Adrenal gland (tissue), 12 donors: ENCODE results near the gene ATRN. TPM values are rescaled to one million over a fixed set of nuclear protein-coding genes. Genes with fewer than 3 reads are reported as not detected.

Experiments used
- DNase-seq, 7 donors: peaks; one replicate each; pipeline ENCODE4 v3.0.0-alpha.2; 2019 to 2020
- H3K27ac ChIP-seq, 5 donors: fragments of 200-600 bp; sonication (generic) in 4 of 5; 1 replicate in 3 of 5; 2 replicates in 2 of 5; pipeline versions ENCODE4 v1.5.1 to v1.8.0; 2016 to 2020; ENCODE audit warnings: mild to moderate bottlenecking in 1 of 5
- H3K27me3 ChIP-seq: fragments of 200-600 bp; 2 replicates; pipeline ENCODE4 v1.8.0; 2021
- H3K36me3 ChIP-seq, 2 donors: fragments of 200-600 bp; replicated peaks in 1 of 2; 1 replicate in 1 of 2; 2 replicates in 1 of 2; pipeline versions ENCODE4 v1.5.1 to v1.8.0; 2018 to 2022
- H3K4me1 ChIP-seq, 2 donors: fragments of 200-600 bp; replicated peaks in 1 of 2; 1 replicate in 1 of 2; 2 replicates in 1 of 2; pipeline versions ENCODE4 v1.5.1 to v1.8.0; 2018 to 2021
- H3K4me3 ChIP-seq, 4 donors: fragments of 200-600 bp; sonication (generic) in 3 of 4; one replicate each; pipeline ENCODE4 v1.5.1; 2016 to 2018
- H3K9me3 ChIP-seq, 3 donors: fragments of 200-600 bp; sonication (generic) in 1 of 3; replicated peaks in 1 of 3; 1 replicate in 2 of 3; 2 replicates in 1 of 3; pipeline versions ENCODE4 v1.5.1 to v1.8.0; 2016 to 2021
- CTCF ChIP-seq, 6 experiments: fragments of 450-650 bp in 4 of 6; fragments of 200-600 bp in 2 of 6; sonication (generic) in 1 of 6; IDR thresholded peaks; 1 replicate in 5 of 6; 2 replicates in 1 of 6; pipeline versions ENCODE4 v1.5.1 to v1.8.0; 2016 to 2021; ENCODE audit warnings: antibody characterized with exemption in 6 of 6, mild to moderate bottlenecking in 2 of 6, moderate library complexity in 1 of 6
- POLR2A ChIP-seq, 2 donors: fragments of 450-650 bp; IDR thresholded peaks; one replicate each; pipeline ENCODE4 v1.6.1; 2017; ENCODE audit warnings: antibody characterized with exemption in 2 of 2, mild to moderate bottlenecking in 2 of 2, moderate library complexity in 1 of 2
- WGBS, 4 donors: extraction: QIAGEN DNeasy Blood & Tissue Kit in 2 of 4; methylation state at CpG; one replicate each; pipeline versions ENCODE4 v1.1.5 to v1.1.7; 2013 to 2017; 5-methylcytosine and 5-hydroxymethylcytosine counted together
- intact Hi-C, 2 donors: fragments of 100-400 bp; cut with DNase I; formaldehyde crosslinking; loops; one replicate each; pipeline versions ENCODE4 v1.14.1 to v1.15.0; 2022 to 2023
- polyA plus RNA-seq, 3 donors: library from polyadenylated mRNA; stranded (reverse); fragments of 200-250 nt in 2 of 3; fragments of 350-450 nt in 1 of 3; fragmentation: Illumina TruSeq in 1 of 3; extraction: RNeasy Lipid Tissue Mini Kit (QIAGEN cat#74804) in 1 of 3; gene quantifications; one replicate each; pipeline ENCODE4 v1.2.3, GENCODE V29; 2013 to 2014
- total RNA-seq, 9 donors: library from RNA; depleted of rRNA in 4 of 9; stranded (reverse); fragments of >200 nt in 4 of 9; fragments of 120-200 nt in 1 of 9; fragmentation: NEBNext Ultra II Directional in 1 of 9; extraction: Animal tissue kit (Norgen Biotek cat#: 25700) in 1 of 9; gene quantifications; one replicate each; pipeline versions ENCODE4 v1.1.0 to v1.2.4, GENCODE V29; 2013 to 2023
- donor health status: healthy with polysubstance abuse.
- donor health status: Bipolar disorder and iron deficiency.
- donor health status: DM: yes; HTN: yes; CAD: no.
- donor health status: DM: no; HTN: no; CAD: no.
- donor health status: DM: no; HTN: no; CAD: no.
- donor health status: DM: yes; HTN: yes; CAD: no.

ATRN gene
- total and polyA plus RNA-seq, 12 donors = 6.2 to 81.1 (median 51.6) TPM

- WGBS, 4 donors = 72 to 88% (median 77%) methylated on average over 3 of the region's 3 CpGs
- no peak overlapping the region for H3K4me3 ChIP-seq
These were observed 86.5 kb downstream of the ATRN start for GRCh38 chr20:3557237-3557785.

GRCh38 chr20:3559231-3559630, 88.4 kb downstream of the ATRN start:
- intact Hi-C loops = no loop called here

More at GRCh38 chr20:3557237-3557785, 86.5 kb downstream of the ATRN start:
- TF ChIP-seq CTCF (IDR thresholded peaks at IDR 0.05) (no peak), POLR2A (IDR thresholded peaks at IDR 0.05) (no peak)
- intact Hi-C loops = no loop called here
- no peaks in the 10 kb centered on the region for H3K27me3 ChIP-seq
- H3K4me1 ChIP-seq = peaks cover 0 to 5% of the 10 kb centered on the region in 2 donors
- H3K27ac ChIP-seq = peak overlapping the region in 1 of 5 donors; percentile 4
- peaks cover 0 to 4% of the 10 kb centered on the region in 2 donors for H3K36me3 ChIP-seq
- no peaks in the 10 kb centered on the region for H3K9me3 ChIP-seq
- no peak for DNase-seq

GRCh38 chr20:3559637-3560036, 88.8 kb downstream of the ATRN start:
- Histone ChIP-seq H3K27ac (no peak overlapping the region), H3K9me3 (no peaks in the 10 kb centered on the region), H3K27me3 (no peaks in the 10 kb centered on the region), H3K36me3 (peaks cover 0 to 4% of the 10 kb centered on the region in 2 donors), H3K4me1 (peaks cover 0 to 5% of the 10 kb centered on the region in 2 donors), H3K4me3 (no peak overlapping the region)
- intact Hi-C loops = loop anchor here in 1 of 2 donors (10.0 kb wide), 1 partner anchor 75 kb away; no protein-coding TSS in a partner anchor
- DNase-seq = no peak
- TF ChIP-seq POLR2A (IDR thresholded peaks at IDR 0.05) = no peak
- 82 to 95% (median 90%) methylated on average over 1 of the region's 1 CpG for WGBS, 4 donors

More at GRCh38 chr20:3559231-3559630, 88.4 kb downstream of the ATRN start:
- no peak for TF ChIP-seq CTCF (IDR thresholded peaks at IDR 0.05)
- no peak for TF ChIP-seq POLR2A (IDR thresholded peaks at IDR 0.05)
- WGBS, 4 donors = 31 to 50% (median 39%) methylated on average over 1 of the region's 1 CpG
- H3K4me1 ChIP-seq = peaks cover 0 to 5% of the 10 kb centered on the region in 2 donors
- peaks cover 0 to 4% of the 10 kb centered on the region in 2 donors for H3K36me3 ChIP-seq
- no peak overlapping the region for H3K27ac ChIP-seq
- H3K9me3 ChIP-seq = no peaks in the 10 kb centered on the region
- H3K27me3 ChIP-seq = no peaks in the 10 kb centered on the region
- DNase-seq = no peak
- no peak overlapping the region for H3K4me3 ChIP-seq

GRCh38 chr20:3560162-3560561, 89.3 kb downstream of the ATRN start:
- H3K27ac ChIP-seq = no peak overlapping the region
- no peak for TF ChIP-seq CTCF (IDR thresholded peaks at IDR 0.05)
- TF ChIP-seq POLR2A (IDR thresholded peaks at IDR 0.05) = no peak
- H3K4me3 ChIP-seq = no peak overlapping the region
- DNase-seq = no peak
- H3K9me3 ChIP-seq = no peaks in the 10 kb centered on the region
- H3K36me3 ChIP-seq = peaks cover 0 to 4% of the 10 kb centered on the region in 2 donors
- H3K27me3 ChIP-seq = no peaks in the 10 kb centered on the region
- 89 to 92% (median 90%) methylated on average over 3 of the region's 3 CpGs for WGBS, 4 donors
- intact Hi-C loops = loop anchor here in 1 of 2 donors (10.0 kb wide), 1 partner anchor 75 kb away; no protein-coding TSS in a partner anchor
- H3K4me1 ChIP-seq = peaks cover 0 to 5% of the 10 kb centered on the region in 2 donors

- no peak for DNase-seq
- Histone ChIP-seq H3K4me3 (no peak overlapping the region), H3K27ac (no peak overlapping the region), H3K36me3 (peaks cover 0 to 8% of the 10 kb centered on the region in 2 donors), H3K4me1 (peaks cover 0 to 5% of the 10 kb centered on the region in 2 donors), H3K9me3 (no peaks in the 10 kb centered on the region), H3K27me3 (no peaks in the 10 kb centered on the region)
- intact Hi-C loops = loop anchor here in 1 of 2 donors (10.0 kb wide), 1 partner anchor 76 kb away; no protein-coding TSS in a partner anchor
- WGBS, 4 donors = 82 to 96% (median 92%) methylated on average over 1 of the region's 1 CpG
- TF ChIP-seq POLR2A (IDR thresholded peaks at IDR 0.05) = no peak
- TF ChIP-seq CTCF (IDR thresholded peaks at IDR 0.05) = no peak
These were observed 89.8 kb downstream of the ATRN start for GRCh38 chr20:3560578-3560977.
